Panc1 (cell line): ENCODE data around the gene TBKBP1. TPM values are rescaled to one million over a fixed set of nuclear protein-coding genes. Genes with fewer than 3 reads are reported as not detected.

Experiments
- ATAC-seq: fragments of 200-7000 bp; cut with Tn5 transposase; 2 replicates; pipeline ENCODE4 v1.9.1; 2020; ENCODE audit warnings: mild to moderate bottlenecking, moderate library complexity
- BruUV-seq: library from RNA; stranded (reverse); fragments of 400-500 nt; replicated peaks from 2 replicates; lab custom pipeline; 2021; lab: Mats Ljungman, UMichigan
- CTCF ChIA-PET: fragments of 300-600 bp; sonication (Branson Sonifier 250); formaldehyde crosslinking; loops from one replicate; lab custom pipeline; 2022; ENCODE audit warnings: antibody characterized with exemption; lab: Charles Lee
- POLR2A ChIA-PET: fragments of 300-600 bp; sonication (Branson Sonifier 250); formaldehyde crosslinking; loops from one replicate; lab custom pipeline; 2022; ENCODE audit warnings: antibody characterized with exemption; lab: Charles Lee
- DNase-seq: peaks from one replicate; pipeline ENCODE4 v3.0.0-alpha.2; 2010; ENCODE audit warnings: low read depth, low spot score
- H3K27ac ChIP-seq: 2 replicates; pipeline ENCODE4 v1.5.1; 2011; ENCODE audit warnings: mild to moderate bottlenecking, low read length, inconsistent platforms
- H3K27me3 ChIP-seq: fragments of 200-500 bp; sonication (Bioruptor generic); 2 replicates; pipeline ENCODE4 v1.6.0; 2014; ENCODE audit warnings: low read length, inconsistent platforms; ENCODE audit not compliant: control insufficient read depth, insufficient read depth
- H3K36me3 ChIP-seq: fragments of 200-500 bp; sonication (Bioruptor generic); 2 replicates; pipeline ENCODE4 v1.5.1; 2014; ENCODE audit warnings: inconsistent platforms, mild to moderate bottlenecking, low read length, moderate library complexity; ENCODE audit not compliant: control insufficient read depth, insufficient read depth
- H3K4me1 ChIP-seq: 2 replicates; pipeline ENCODE4 v1.5.1; 2011; ENCODE audit warnings: inconsistent platforms, mild to moderate bottlenecking, low read length, moderate library complexity; ENCODE audit not compliant: control insufficient read depth, insufficient read depth
- H3K4me3 ChIP-seq, 2 experiments: 2 replicates each; pipeline ENCODE4 v1.5.1; 2011 to 2012; ENCODE audit warnings: low read depth in 2 of 2, low read length in 2 of 2, mild to moderate bottlenecking in 2 of 2, inconsistent platforms in 1 of 2, moderate library complexity in 1 of 2
- H3K9me3 ChIP-seq: fragments of 200-500 bp; sonication (Bioruptor generic); 2 replicates; pipeline ENCODE4 v1.5.1; 2014; ENCODE audit warnings: low read depth, mild to moderate bottlenecking, inconsistent platforms, low read length, moderate library complexity; ENCODE audit not compliant: control insufficient read depth, insufficient read depth
- CTCF ChIP-seq: fragments of 450-650 bp; IDR thresholded peaks from 2 replicates; pipeline ENCODE4 v1.5.1; 2017; ENCODE audit warnings: mild to moderate bottlenecking
- POLR2AphosphoS5 ChIP-seq: IDR thresholded peaks from 2 replicates; pipeline ENCODE4 v1.6.1; 2012; ENCODE audit warnings: mild to moderate bottlenecking, low read depth, low read length, moderate library complexity
- REST ChIP-seq, 2 experiments: IDR thresholded peaks; 2 replicates each; pipeline ENCODE4 v1.6.1; 2011 to 2012; ENCODE audit warnings: low read depth in 2 of 2, control low read depth in 1 of 2, low read length in 1 of 2, mild to moderate bottlenecking in 1 of 2, moderate library complexity in 1 of 2; ENCODE audit not compliant: insufficient read depth in 1 of 2
- SIN3A ChIP-seq: IDR thresholded peaks from 2 replicates; pipeline ENCODE4 v1.6.1; 2012; ENCODE audit warnings: low read depth, mild to moderate bottlenecking, low read length, moderate library complexity, borderline replicate concordance; ENCODE audit not compliant: insufficient read depth
- TCF7L2 ChIP-seq: IDR thresholded peaks from 2 replicates; pipeline ENCODE4 v1.6.1; 2011; ENCODE audit warnings: mild to moderate bottlenecking, low read depth, low read length, inconsistent platforms
- in situ Hi-C: cut with HindIII; loops from 2 replicates; pipeline ENCODE4 v1.10.0; 2016; ENCODE audit warnings: low sequenced_read_pairs, low pct_unique_long_range_greater_than_20kb
- intact Hi-C: fragments of 100-400 bp; cut with micrococcal nuclease; formaldehyde crosslinking; loops from one replicate; pipeline ENCODE4 v1.10.0; 2022; ENCODE audit not compliant: unreplicated experiment
- total RNA-seq: library from RNA; stranded (reverse); gene quantifications from one replicate; pipeline ENCODE4 v1.2.1, GENCODE V29; 2021; ENCODE audit not compliant: unreplicated experiment

TBKBP1 gene
- total RNA-seq, 1 experiment from 2014 or later, result 12.0 TPM

- intact Hi-C loops (loop anchor here (5.0 kb wide), 1 partner anchor 104 kb away; no protein-coding TSS in a partner anchor), in situ Hi-C loops (no loop called here)
- peaks cover 8% of the 10 kb centered on the region for H3K4me1 ChIP-seq
- H3K27me3 ChIP-seq, result no peaks in the 10 kb centered on the region
- H3K4me3 ChIP-seq, result no peak overlapping the region
- no TSS peak for BruUV-seq
- no peaks in the 10 kb centered on the region for H3K36me3 ChIP-seq
- no peak overlapping the region for H3K27ac ChIP-seq
- POLR2A ChIA-PET, result interaction anchor here (0.6 to 0.7 kb wide), 3 partner anchors 19 to 34 kb away, joined by 3 to 11 read pairs (median 3); no protein-coding TSS in a partner anchor
- H3K9me3 ChIP-seq, result no peaks in the 10 kb centered on the region
- TF ChIP-seq POLR2AphosphoS5 (no peak), REST (IDR thresholded peaks at IDR 0.05; ENCODE audit: insufficient read depth in 1 of 2, low read depth in 2 of 2, low read length in 1 of 2) (no peak), SIN3A (no peak), CTCF (no peak), TCF7L2 (no peak)
- ATAC-seq, result no peak
- DNase-seq, result no peak
- CTCF ChIA-PET, result interaction anchor here (0.6 to 1.4 kb wide), 6 partner anchors 10 to 208 kb away, joined by 3 to 12 read pairs (median 5); no protein-coding TSS in a partner anchor
Observed at GRCh38 chr17:47697906-47698711, 4.1 kb downstream of the TBKBP1 start.

GRCh38 chr17:47698749-47699535, 5.0 kb downstream of the TBKBP1 start:
- no peaks in the 10 kb centered on the region for H3K9me3 ChIP-seq
- H3K36me3 ChIP-seq, result no peaks in the 10 kb centered on the region
- no peaks in the 10 kb centered on the region for H3K27me3 ChIP-seq
- TF ChIP-seq CTCF, result peak; percentile 100
- no peak for TF ChIP-seq REST (IDR thresholded peaks at IDR 0.05; ENCODE audit: insufficient read depth in 1 of 2, low read depth in 2 of 2, low read length in 1 of 2)
- TF ChIP-seq POLR2AphosphoS5, result no peak
- ChIA-PET CTCF (interaction anchor here (0.9 to 2.2 kb wide), 3 partner anchors 29 to 102 kb away, joined by 3 to 17 read pairs (median 9); no protein-coding TSS in a partner anchor), POLR2A (interaction anchor here (0.7 kb wide), 1 partner anchor 121 kb away, joined by 4 read pairs; no protein-coding TSS in a partner anchor)
- intact Hi-C loops, result loop anchor here (5.0 kb wide), 1 partner anchor 103 kb away; no protein-coding TSS in a partner anchor
- DNase-seq (no peak), ATAC-seq (peak; percentile 63)
- H3K27ac ChIP-seq, result no peak overlapping the region
- in situ Hi-C loops, result no loop called here
- H3K4me1 ChIP-seq, result peaks cover 6% of the 10 kb centered on the region; the same call in 1 of the 2 replicates
- H3K4me3 ChIP-seq, result no peak overlapping the region
- no TSS peak for BruUV-seq
